ENCODE data around the gene DCUN1D2.
A peak's percentile ranks its signal among the peaks of the same experiment; 100 is the strongest.

The DCUN1D2 gene

DNA sequence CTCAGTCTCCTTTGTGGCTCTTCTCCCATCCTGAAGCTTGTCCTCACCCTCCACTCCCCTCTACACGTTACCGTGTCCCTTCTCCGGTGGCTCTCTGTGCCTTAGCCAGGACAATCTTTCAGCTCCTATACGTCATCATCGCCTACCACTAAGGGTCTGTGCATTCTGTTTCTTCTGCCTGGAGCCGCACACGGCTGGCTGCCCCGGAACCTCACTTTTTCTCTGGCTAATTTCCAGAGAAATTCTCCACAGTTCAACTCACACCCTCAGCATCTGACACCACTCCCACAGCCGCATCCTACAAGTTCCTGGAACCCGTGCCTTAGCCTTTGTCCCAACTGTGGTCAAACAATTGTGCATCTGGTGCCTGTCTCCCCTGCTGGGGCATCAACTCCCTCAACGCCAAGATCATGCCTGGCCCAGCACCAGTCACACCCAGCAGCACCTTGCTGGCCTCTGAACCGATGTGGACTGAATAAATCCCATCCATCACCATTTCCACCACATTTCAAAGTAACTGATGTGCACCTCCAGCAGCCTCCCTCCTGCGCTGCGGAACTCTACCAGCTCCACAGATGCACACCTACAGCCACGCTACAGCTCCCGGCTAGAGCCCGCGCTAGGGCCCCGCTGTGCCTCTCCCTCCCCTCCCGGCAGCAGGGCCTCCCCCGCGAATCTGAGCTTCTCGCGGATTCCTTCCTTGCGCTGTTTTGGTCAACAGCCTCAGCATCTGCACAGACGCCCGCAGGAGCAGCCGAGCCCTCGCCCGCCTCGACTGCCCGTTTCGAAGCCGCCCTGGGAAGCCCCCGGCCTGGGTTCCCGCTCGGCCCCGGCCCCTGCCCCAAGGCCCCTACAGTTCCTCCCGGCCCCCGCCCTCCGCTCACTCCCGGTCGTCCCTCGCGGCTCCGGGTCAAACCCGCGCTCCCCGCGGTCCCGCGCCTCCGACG is 689 bp downstream of the DCUN1D2 start:
- Histone ChIP-seq H3K4me1 (ENCODE audit: insufficient read depth, low read length) (peaks cover 22% of the 10 kb centered on the region), H3K9ac (ENCODE audit: low read depth, low read length) (peak overlapping the region; percentile 90), H3K9me3 (ENCODE audit: control insufficient read depth, insufficient read depth, low read length) (no peaks in the 10 kb centered on the region), H3K36me3 (ENCODE audit: insufficient read depth, low read length) (no peaks in the 10 kb centered on the region)

DNA sequence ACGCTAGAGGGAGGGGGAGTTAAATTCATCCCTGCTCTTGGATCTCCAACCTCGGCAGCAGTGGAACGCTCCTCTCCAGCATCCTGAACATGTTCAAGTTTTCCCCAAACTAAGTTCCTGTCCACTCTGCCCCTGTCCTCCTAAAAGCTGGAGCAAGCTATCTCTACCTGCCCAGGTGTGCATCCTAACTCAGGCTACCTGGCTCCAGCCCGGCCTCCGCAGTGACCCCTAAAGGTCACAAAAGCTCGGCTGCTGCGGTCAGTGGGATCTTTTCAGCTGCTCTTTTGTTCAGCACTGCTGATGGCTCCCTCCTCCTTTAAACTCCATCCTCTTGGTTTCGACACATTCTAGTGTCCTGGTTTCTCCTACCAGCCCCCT is 1.4 kb downstream of the DCUN1D2 start:
- H3K36me3 ChIP-seq (ENCODE audit: insufficient read depth, low read length) = no peaks in the 10 kb centered on the region
- no peaks in the 10 kb centered on the region for H3K9me3 ChIP-seq (ENCODE audit: control insufficient read depth, insufficient read depth, low read length)
- peak overlapping the region; percentile 90; the same call in 1 of the 2 replicates for H3K9ac ChIP-seq (ENCODE audit: low read depth, low read length)
- H3K4me1 ChIP-seq (ENCODE audit: insufficient read depth, low read length) = peaks cover 20% of the 10 kb centered on the region

DNA sequence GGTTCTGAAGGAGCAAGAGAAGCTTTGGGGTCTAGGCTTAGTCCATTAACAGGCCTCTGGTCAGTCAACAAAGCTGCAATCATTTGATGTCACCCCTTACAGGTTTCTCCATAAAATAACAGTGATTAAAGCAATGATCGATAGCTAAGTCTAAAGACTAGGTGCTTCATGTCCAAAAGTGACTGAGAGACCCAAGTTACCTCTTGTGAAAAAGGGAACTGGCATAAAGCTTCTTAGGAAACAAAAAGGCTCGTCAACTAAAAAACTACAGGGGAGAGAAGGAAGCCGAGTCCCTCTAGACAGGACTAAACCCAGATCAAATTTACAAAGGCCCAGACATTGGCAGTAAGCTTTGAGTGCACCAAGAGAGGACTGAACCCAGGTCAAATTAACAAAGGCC is 2.2 kb downstream of the DCUN1D2 start:
- no peaks in the 10 kb centered on the region for H3K9me3 ChIP-seq (ENCODE audit: control insufficient read depth, insufficient read depth, low read length)
- H3K36me3 ChIP-seq (ENCODE audit: insufficient read depth, low read length) = no peaks in the 10 kb centered on the region
- peaks cover 16% of the 10 kb centered on the region for H3K4me1 ChIP-seq (ENCODE audit: insufficient read depth, low read length)
- H3K9ac ChIP-seq (ENCODE audit: low read depth, low read length) = no peak overlapping the region

DNA sequence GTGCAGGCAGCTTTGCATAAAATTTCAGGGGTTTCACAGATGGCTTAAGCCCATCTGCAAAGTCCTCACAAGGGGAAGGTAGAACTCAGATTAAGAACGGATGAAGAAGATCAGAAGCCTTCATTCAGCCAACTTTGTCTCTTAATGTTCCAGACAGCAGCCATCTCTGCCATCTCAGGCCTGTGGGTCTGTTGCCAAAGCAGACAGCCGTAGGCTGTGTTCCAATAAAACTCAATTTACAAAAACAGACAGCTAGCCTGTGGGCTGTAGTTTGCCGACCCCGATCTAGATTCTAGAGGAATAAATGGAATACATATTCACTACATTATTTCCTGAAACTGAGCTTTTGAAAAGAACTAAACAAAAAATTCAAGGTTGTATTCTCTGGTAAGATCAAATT is 3.8 kb downstream of the DCUN1D2 start:
- H3K36me3 ChIP-seq (ENCODE audit: insufficient read depth, low read length) = no peaks in the 10 kb centered on the region
- no peak overlapping the region for H3K9ac ChIP-seq (ENCODE audit: low read depth, low read length)

DNA sequence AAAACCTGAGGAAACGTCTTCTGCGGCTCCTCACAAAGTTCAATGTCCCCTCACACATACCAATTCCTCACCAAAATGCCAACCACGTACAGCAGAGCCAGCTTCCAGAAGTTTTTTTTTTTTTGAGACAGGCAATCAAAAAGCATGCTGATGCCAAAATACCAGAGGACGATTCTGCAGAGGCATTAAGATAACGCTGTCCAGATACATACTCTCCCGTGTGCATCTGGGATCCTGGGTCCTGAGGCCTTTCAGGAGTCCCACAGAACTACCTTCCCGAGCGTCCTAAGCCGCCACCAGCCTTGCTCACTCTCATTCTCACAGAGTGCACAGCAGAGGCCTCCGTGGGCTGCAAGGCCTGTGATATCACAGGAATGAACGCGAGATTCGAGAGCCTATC is 5.0 kb downstream of the DCUN1D2 start:
- H3K9me3 ChIP-seq (ENCODE audit: control insufficient read depth, insufficient read depth, low read length) = no peaks in the 10 kb centered on the region
- no peaks in the 10 kb centered on the region for H3K36me3 ChIP-seq (ENCODE audit: insufficient read depth, low read length)
- no peak overlapping the region for H3K9ac ChIP-seq (ENCODE audit: low read depth, low read length)
- peaks cover 6% of the 10 kb centered on the region; the same call in 1 of the 2 replicates for H3K4me1 ChIP-seq (ENCODE audit: insufficient read depth, low read length)

More for the DNA sequence above, 3.8 kb downstream of the DCUN1D2 start:
- no peaks in the 10 kb centered on the region for H3K9me3 ChIP-seq (ENCODE audit: control insufficient read depth, insufficient read depth, low read length)
- peaks cover 6% of the 10 kb centered on the region; the same call in 1 of the 2 replicates for H3K4me1 ChIP-seq (ENCODE audit: insufficient read depth, low read length)

DNA sequence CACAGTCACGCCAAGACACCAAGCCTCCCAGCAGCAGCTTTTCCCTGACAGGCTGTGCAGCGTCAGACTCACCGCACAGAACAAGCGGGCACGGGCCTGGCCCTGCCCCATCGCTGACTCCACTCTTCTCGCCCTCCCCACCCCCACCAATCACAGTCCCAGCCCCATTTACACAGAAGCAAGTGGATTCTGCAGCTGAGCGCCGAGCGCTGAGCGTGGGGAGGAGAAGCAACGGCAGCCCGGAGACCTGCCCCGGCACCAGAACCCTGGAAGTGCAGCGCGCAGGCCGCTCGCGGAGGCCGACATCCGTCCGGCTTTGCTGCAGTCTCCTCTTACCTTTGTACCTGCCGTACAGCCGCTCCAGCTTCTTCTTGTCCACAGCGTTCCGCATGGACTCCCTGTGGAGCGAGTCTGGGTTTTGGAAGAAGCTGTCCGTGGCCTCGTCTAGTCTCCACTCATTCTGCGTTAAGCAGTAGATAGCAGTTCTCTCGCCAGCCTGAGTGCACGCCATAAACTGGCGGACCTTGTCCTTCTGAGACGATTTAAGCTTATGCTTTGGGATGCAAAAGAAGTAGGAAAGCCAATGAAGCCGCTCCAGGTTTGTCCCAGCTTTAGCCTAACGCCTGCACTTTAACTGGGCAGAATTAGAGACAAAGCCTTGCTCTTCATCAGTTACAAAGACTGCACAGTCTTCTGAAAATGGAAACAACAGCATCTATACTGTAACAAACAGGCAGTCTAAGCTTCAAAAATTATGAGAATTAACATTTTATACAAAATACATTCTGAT is 6.8 kb downstream of the DCUN1D2 start:
- Histone ChIP-seq H3K4me1 (ENCODE audit: insufficient read depth, low read length) (peaks cover 6% of the 10 kb centered on the region; the same call in 1 of the 2 replicates), H3K9me3 (ENCODE audit: control insufficient read depth, insufficient read depth, low read length) (no peaks in the 10 kb centered on the region), H3K36me3 (ENCODE audit: insufficient read depth, low read length) (0 out of 2 replicates have a peak, but pooled peaks cover 9% of the 10 kb centered on the region), H3K9ac (ENCODE audit: low read depth, low read length) (no peak overlapping the region)

DNA sequence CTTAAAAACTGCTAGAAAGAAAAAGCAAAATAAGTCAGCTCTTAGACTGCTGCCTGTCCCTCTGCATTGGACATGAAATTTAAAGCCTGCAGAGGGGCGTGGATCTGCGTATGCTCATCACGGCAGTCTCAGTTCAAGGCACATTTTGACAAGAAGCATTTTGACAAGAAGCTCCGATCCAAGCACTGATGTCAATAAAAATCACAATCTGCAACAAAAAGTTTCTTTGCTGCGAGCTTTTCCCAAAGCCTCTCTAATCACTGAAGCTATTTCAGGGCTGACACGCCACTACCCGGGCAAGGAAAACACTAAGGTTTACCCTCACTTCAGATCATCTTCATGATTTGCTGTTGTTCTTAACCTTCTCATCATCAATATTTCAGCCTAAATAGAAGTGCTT is 7.4 kb downstream of the DCUN1D2 start:
- no peaks in the 10 kb centered on the region for H3K9me3 ChIP-seq (ENCODE audit: control insufficient read depth, insufficient read depth, low read length)
- 0 out of 2 replicates have a peak, but pooled peaks cover 9% of the 10 kb centered on the region for H3K36me3 ChIP-seq (ENCODE audit: insufficient read depth, low read length)
- peaks cover 6% of the 10 kb centered on the region; the same call in 1 of the 2 replicates for H3K4me1 ChIP-seq (ENCODE audit: insufficient read depth, low read length)
- H3K9ac ChIP-seq (ENCODE audit: low read depth, low read length) = no peak overlapping the region

DNA sequence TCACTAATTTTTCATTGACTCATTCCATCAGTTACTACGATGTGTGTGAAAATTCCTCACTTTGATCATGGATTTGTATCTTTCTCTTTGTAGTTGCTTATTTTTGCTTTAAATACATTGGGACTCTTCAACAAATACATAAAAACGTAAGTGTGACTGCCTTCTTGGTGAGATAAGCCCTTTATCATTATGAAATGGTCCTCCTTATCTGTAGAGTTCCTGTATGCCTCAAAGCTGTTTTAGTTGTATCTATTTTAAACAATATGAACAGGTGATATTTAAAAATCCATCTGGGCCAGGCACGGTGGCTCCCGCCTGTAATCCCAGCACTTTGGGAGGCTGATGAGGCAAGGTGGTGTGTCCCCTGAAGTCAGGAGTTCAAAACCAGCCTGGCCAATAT is 11.3 kb downstream of the DCUN1D2 start:
- Histone ChIP-seq H3K9ac (ENCODE audit: low read depth, low read length) (no peak overlapping the region), H3K4me1 (ENCODE audit: insufficient read depth, low read length) (peaks cover 5% of the 10 kb centered on the region; the same call in 1 of the 2 replicates), H3K36me3 (ENCODE audit: insufficient read depth, low read length) (peaks cover 20% of the 10 kb centered on the region), H3K9me3 (ENCODE audit: control insufficient read depth, insufficient read depth, low read length) (no peaks in the 10 kb centered on the region)

DNA sequence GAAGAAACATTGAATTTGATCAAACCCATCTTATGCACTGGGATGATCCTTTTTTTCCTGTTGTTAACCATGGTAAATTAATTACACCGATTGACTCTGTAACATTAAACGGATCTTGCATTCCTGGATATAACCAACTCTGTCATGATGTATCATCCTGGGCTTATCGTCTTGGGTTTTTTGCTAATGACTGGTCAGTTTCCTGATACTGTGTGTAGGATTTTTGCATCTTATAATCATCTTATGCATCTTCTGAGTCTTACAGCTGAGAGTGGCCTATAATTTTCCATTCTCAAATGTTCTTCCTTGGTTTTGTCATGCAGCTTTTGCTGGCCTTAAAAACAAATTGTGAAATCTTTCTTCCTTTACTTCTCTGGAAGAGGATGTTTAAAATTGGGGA is 12.8 kb downstream of the DCUN1D2 start:
- Histone ChIP-seq H3K9ac (ENCODE audit: low read depth, low read length) (no peak overlapping the region), H3K36me3 (ENCODE audit: insufficient read depth, low read length) (peaks cover 23% of the 10 kb centered on the region), H3K4me1 (ENCODE audit: insufficient read depth, low read length) (no peaks in the 10 kb centered on the region), H3K9me3 (ENCODE audit: control insufficient read depth, insufficient read depth, low read length) (no peaks in the 10 kb centered on the region)

DNA sequence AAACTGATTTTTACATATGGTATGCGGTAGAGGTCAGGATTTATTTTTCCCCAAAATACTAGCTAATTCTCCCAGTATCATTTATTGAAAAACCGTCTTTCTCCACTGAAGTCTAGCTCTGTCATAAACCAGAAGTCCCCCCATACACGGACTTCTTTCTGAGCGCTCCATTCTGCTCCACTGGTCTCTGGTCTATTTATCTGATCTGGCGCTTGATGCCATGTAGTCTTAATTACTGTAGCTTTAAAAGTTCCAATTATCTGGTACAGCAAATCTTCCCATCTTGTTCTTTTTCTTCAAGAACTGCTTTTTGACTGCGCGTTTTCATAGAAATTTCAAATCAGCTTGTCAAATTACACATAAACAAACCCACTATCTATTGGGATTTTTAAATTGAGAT is 13.7 kb downstream of the DCUN1D2 start:
- peaks cover 23% of the 10 kb centered on the region for H3K36me3 ChIP-seq (ENCODE audit: insufficient read depth, low read length)
- no peak overlapping the region for H3K9ac ChIP-seq (ENCODE audit: low read depth, low read length)
- H3K4me1 ChIP-seq (ENCODE audit: insufficient read depth, low read length) = no peaks in the 10 kb centered on the region
- no peaks in the 10 kb centered on the region for H3K9me3 ChIP-seq (ENCODE audit: control insufficient read depth, insufficient read depth, low read length)

DNA sequence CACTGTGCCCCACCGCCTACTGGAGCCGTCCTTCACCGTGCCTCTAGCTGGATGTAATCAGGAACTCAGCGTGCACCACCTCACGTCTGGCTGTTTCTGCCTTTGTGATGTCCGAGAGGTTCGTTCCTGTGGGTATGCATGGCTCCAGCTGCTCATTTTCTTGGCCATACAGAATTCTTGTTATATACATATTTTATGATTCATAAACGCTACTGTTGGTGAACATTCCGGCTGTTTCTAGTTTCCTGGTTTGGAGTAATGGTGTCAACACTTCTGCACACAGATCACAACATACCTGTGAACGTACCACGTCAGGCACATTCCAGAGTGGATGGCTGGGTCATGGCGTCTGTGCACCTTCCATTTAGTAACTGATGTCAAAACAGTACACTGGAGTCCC is 14.6 kb downstream of the DCUN1D2 start:
- Histone ChIP-seq H3K36me3 (ENCODE audit: insufficient read depth, low read length) (peaks cover 23% of the 10 kb centered on the region), H3K9me3 (ENCODE audit: control insufficient read depth, insufficient read depth, low read length) (no peaks in the 10 kb centered on the region), H3K9ac (ENCODE audit: low read depth, low read length) (no peak overlapping the region), H3K4me1 (ENCODE audit: insufficient read depth, low read length) (no peaks in the 10 kb centered on the region)

DNA sequence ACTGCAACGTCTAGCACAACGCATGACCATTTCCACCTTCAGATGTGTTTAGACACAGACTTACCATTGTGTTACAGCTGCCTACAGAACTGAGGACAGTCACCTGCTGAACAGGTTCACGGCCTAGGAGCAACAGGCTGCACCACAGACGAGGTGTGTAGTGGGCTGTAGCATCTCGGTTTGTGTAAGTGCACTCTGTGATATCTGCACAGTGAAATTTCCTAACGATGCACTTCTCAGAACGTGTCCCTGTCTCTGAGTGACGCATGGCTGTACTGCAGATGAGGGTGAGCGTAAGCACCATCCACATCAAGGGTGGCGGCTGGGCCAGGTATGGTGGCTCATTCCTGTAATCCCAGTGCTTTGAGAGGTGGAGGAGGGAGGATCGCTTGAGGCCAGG is 15.2 kb downstream of the DCUN1D2 start:
- Histone ChIP-seq H3K36me3 (ENCODE audit: insufficient read depth, low read length) (peaks cover 23% of the 10 kb centered on the region), H3K4me1 (ENCODE audit: insufficient read depth, low read length) (no peaks in the 10 kb centered on the region)

DNA sequence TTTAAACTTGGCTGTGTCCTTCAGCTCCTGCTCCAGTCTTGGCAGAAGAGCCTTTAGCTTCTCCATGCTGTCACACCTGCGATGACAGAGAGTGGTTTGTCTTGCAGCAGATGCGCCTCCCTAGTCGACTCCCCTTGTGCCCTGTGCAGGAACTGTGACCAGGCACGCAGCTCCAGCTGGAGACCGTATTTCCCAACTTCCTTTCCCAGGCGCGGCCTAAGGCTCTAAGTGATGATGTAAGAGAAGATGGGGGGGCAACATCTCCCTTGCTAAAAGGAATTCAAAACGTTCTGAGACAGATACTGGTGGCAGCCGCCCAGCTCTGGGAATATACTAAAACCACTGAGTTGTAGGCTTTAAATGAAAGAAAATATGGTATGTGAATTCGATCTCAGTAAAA is 16.3 kb downstream of the DCUN1D2 start:
- Histone ChIP-seq H3K4me1 (ENCODE audit: insufficient read depth, low read length) (peaks cover 1% of the 10 kb centered on the region; the same call in 1 of the 2 replicates), H3K9ac (ENCODE audit: low read depth, low read length) (no peak overlapping the region), H3K36me3 (ENCODE audit: insufficient read depth, low read length) (peaks cover 22% of the 10 kb centered on the region), H3K9me3 (ENCODE audit: control insufficient read depth, insufficient read depth, low read length) (no peaks in the 10 kb centered on the region)

More for the DNA sequence above, 15.2 kb downstream of the DCUN1D2 start:
- Histone ChIP-seq H3K9ac (ENCODE audit: low read depth, low read length) (no peak overlapping the region), H3K9me3 (ENCODE audit: control insufficient read depth, insufficient read depth, low read length) (no peaks in the 10 kb centered on the region)

DNA sequence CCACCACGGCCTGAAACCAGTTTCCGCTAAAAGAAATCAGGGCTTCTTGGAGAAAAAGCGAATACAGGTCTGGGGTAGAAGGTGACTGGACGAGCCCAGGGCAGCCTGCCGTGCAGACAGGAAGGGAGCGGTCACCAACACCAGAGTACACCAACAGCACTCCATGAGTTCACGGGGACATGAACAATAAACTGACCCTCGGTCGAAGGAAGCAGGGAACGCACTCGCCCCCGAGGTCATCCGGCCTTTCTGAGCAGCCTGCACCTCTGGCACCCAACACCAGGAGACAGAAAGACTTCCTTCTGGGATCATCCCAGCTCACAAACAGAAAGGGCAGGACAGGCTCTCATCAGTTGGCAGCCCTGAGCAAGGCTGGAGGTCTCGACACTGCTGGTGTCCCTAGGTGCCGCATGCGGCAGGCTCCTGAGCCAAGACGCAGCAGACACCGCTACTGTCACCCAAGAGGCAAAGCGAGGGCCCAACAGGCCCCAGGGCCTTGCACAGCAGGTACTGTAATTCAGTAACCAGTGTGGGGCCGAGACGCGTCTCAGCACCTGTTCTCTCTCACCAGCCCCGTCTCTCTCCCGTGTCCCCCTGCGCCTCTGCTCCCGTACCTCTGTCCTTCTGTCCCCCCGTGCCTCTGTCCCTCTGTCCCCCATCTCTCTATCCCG is 18.0 kb downstream of the DCUN1D2 start:
- H3K4me1 ChIP-seq (ENCODE audit: insufficient read depth, low read length) = peaks cover 8% of the 10 kb centered on the region; the same call in 1 of the 2 replicates
- H3K9ac ChIP-seq (ENCODE audit: low read depth, low read length) = no peak overlapping the region
- H3K36me3 ChIP-seq (ENCODE audit: insufficient read depth, low read length) = peaks cover 21% of the 10 kb centered on the region
- no peaks in the 10 kb centered on the region for H3K9me3 ChIP-seq (ENCODE audit: control insufficient read depth, insufficient read depth, low read length)
